RWPE2 (cell line): ENCODE results near the gene RAB19.

Source experiments
- ATAC-seq: fragments of 200-7000 bp; cut with Tn5 transposase; 3 replicates; pipeline ENCODE4 v1.9.1; 2021; ENCODE audit warnings: low read depth
- DNase-seq: peaks from one replicate; pipeline ENCODE4 v3.0.0-alpha.2; 2020; ENCODE audit warnings: low spot score
- H3K27ac ChIP-seq: fragments of 450-650 bp; 2 replicates; pipeline ENCODE4 v1.5.1; 2017; ENCODE audit warnings: mild to moderate bottlenecking; ENCODE audit not compliant: poor library complexity, severe bottlenecking
- H3K27me3 ChIP-seq: fragments of 250-450 bp; sonication (Bioruptor Pico); 2 replicates; pipeline ENCODE4 v1.5.1; 2021; ENCODE audit warnings: mild to moderate bottlenecking, moderate library complexity; ENCODE audit not compliant: insufficient read depth, poor library complexity, severe bottlenecking
- H3K36me3 ChIP-seq: fragments of 250-450 bp; sonication (Bioruptor Pico); 2 replicates; pipeline ENCODE4 v1.5.1; 2020; ENCODE audit warnings: low read depth, mild to moderate bottlenecking, moderate library complexity
- H3K4me1 ChIP-seq: fragments of 250-450 bp; sonication (Bioruptor Pico); 2 replicates; pipeline ENCODE4 v1.5.1; 2021; ENCODE audit warnings: mild to moderate bottlenecking, moderate library complexity; ENCODE audit not compliant: insufficient read depth, poor library complexity, severe bottlenecking
- H3K4me3 ChIP-seq: fragments of 250-450 bp; sonication (Bioruptor Pico); 2 replicates; pipeline ENCODE4 v1.5.1; 2021; ENCODE audit warnings: mild to moderate bottlenecking, moderate library complexity; ENCODE audit not compliant: severe bottlenecking
- H3K9me3 ChIP-seq: fragments of 250-450 bp; sonication (Bioruptor Pico); 2 replicates; pipeline ENCODE4 v1.5.1; 2021; ENCODE audit warnings: mild to moderate bottlenecking, moderate library complexity; ENCODE audit not compliant: severe bottlenecking
- TF ChIP-seq, protein P1 (sequence below): fragments of 450-650 bp; IDR thresholded peaks from one replicate; pipeline ENCODE4 v1.5.1; 2017; ENCODE audit warnings: mild to moderate bottlenecking, moderate library complexity; ENCODE audit not compliant: poor library complexity, severe bottlenecking

Gene RAB19

DNA sequence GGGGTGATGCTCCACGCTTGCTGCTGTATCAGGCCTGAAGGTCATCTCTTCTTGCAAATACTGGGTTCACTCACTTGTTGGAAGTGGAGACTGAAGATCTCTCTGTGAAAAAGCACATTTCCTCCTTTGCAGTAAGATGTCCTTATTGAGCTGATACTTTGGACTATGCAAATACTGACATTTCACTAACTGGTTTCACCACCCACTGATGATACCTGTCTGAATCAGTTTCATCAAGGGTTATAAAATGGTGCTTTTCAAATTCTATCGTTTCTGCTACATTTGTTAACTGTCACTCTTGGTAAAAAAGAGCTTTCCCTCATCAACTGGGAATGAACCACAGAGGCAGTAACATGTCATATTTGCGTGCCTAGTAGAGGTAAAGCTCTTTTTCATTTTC is 35.5 kb downstream of the RAB19 start:
- Histone ChIP-seq H3K9me3 (no peaks in the 10 kb centered on the region), H3K27ac (no peak overlapping the region), H3K27me3 (no peaks in the 10 kb centered on the region), H3K4me3 (no peak overlapping the region), H3K36me3 (no peaks in the 10 kb centered on the region), H3K4me1 (no peaks in the 10 kb centered on the region)
- TF ChIP-seq, protein P1, sequence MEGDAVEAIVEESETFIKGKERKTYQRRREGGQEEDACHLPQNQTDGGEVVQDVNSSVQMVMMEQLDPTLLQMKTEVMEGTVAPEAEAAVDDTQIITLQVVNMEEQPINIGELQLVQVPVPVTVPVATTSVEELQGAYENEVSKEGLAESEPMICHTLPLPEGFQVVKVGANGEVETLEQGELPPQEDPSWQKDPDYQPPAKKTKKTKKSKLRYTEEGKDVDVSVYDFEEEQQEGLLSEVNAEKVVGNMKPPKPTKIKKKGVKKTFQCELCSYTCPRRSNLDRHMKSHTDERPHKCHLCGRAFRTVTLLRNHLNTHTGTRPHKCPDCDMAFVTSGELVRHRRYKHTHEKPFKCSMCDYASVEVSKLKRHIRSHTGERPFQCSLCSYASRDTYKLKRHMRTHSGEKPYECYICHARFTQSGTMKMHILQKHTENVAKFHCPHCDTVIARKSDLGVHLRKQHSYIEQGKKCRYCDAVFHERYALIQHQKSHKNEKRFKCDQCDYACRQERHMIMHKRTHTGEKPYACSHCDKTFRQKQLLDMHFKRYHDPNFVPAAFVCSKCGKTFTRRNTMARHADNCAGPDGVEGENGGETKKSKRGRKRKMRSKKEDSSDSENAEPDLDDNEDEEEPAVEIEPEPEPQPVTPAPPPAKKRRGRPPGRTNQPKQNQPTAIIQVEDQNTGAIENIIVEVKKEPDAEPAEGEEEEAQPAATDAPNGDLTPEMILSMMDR, result no peak
- DNase-seq, result no peak
- ATAC-seq, result no peak

DNA sequence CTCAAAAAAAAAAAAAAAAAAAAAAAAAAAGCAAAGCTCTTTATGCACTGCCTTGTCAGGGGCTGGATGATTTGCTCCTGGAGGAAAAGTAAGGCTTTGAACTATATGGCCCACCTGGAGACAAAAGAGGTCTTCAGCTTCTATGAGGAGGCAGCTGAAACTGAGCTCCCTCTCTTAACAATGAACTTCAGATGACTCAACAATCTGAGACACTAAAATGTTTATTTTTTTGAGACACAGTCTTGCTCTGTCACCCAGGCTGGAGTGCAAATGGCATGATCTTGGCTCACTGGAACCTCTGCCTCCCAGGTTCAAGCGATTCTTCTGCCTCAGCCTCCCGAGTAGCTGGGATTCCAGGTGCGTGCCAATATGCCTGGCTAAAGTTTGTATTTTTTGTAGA is 36.7 kb downstream of the RAB19 start:
- Histone ChIP-seq H3K4me1 (no peaks in the 10 kb centered on the region), H3K9me3 (no peaks in the 10 kb centered on the region), H3K36me3 (no peaks in the 10 kb centered on the region), H3K27ac (no peak overlapping the region), H3K27me3 (no peaks in the 10 kb centered on the region), H3K4me3 (no peak overlapping the region)
- ATAC-seq, result no peak
- TF ChIP-seq, protein P1, result no peak
- no peak for DNase-seq

DNA sequence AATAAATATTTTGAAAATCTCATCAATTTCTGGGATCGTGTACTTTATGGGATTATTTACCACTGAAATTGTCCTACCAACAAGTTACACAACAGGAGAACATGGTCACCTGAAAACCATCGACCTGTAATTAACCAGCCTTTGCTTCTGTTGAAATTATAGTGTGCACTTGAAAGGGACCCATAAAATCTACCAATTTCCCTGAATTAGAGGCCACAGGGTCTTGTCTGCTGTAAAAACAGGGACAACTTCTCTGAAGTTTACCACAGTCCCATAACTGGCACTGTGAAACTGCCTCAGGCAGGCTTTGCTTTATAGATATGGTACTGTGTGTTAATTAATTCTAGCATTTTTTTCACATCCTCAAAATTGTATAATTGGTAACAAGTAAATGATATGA is 37.7 kb downstream of the RAB19 start:
- H3K36me3 ChIP-seq, result no peaks in the 10 kb centered on the region
- TF ChIP-seq, protein P1, result no peak
- no peaks in the 10 kb centered on the region for H3K27me3 ChIP-seq
- no peak overlapping the region for H3K4me3 ChIP-seq
- no peak for DNase-seq
- H3K9me3 ChIP-seq, result no peaks in the 10 kb centered on the region
- H3K27ac ChIP-seq, result no peak overlapping the region
- no peaks in the 10 kb centered on the region for H3K4me1 ChIP-seq
- no peak for ATAC-seq

DNA sequence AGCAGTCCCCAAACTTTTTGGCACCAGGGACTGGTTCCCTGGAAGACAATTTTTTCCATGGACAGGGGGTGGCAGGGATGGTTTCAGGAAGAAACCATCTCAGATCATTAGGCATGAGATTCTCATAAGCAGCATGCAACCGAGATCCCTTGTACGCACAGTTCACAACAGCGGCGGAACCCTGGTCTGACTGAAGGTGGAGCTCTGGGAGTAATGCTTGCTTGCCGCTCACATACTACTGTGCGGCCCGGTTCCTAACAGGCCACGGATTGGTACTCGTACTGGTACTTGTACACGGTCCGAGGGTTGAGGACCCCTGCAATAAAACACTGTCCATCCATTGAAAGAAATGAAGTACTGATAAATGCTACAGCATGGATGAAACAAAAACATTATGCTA is 42.6 kb downstream of the RAB19 start:
- ATAC-seq, result no peak
- Histone ChIP-seq H3K4me3 (no peak overlapping the region), H3K4me1 (no peaks in the 10 kb centered on the region), H3K27ac (no peak overlapping the region), H3K9me3 (no peaks in the 10 kb centered on the region), H3K36me3 (no peaks in the 10 kb centered on the region), H3K27me3 (no peaks in the 10 kb centered on the region)
- TF ChIP-seq, protein P1, result no peak
- DNase-seq, result no peak

DNA sequence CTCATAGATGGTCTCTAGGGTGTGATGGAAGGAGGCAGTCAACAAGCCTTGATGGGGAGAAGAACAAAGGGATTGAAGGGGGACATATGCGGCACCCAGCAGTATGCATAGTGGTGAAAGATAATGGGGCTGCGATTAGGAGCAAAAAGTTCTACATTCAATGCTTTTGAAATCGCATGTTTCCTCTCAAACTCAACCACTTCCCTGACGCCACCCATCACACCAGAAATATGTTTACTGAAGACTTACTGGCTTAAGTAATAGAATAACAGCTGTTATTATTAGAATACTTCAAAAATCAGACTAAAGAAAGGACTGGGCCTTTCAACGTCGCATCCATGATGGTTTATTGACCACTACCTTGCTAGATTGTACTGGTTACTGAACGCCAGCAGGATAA is 44.0 kb downstream of the RAB19 start:
- ATAC-seq (no peak), DNase-seq (no peak)
- TF ChIP-seq, protein P1, result no peak
- Histone ChIP-seq H3K27ac (no peak overlapping the region), H3K27me3 (no peaks in the 10 kb centered on the region), H3K4me3 (no peak overlapping the region), H3K4me1 (no peaks in the 10 kb centered on the region), H3K9me3 (no peaks in the 10 kb centered on the region), H3K36me3 (peaks cover 2% of the 10 kb centered on the region; the same call in 1 of the 2 replicates)
